H1 (cell line): Measurements from ENCODE around the gene SSBP3. TPM values are rescaled to one million over a fixed set of nuclear protein-coding genes. Genes with fewer than 3 reads are reported as not detected.
"Not testable (repeated sequence)": the region's sequence is repeated elsewhere in the genome, so short reads cannot be mapped to it uniquely, and the experiment has no call there.

Source experiments
- CTCF ChIA-PET: fragments of 300-600 bp; sonication (Branson Sonifier 250); formaldehyde crosslinking; loops from one replicate; lab custom pipeline; 2021; ENCODE audit not compliant: partially characterized antibody; lab: Charles Lee
- POLR2A ChIA-PET: fragments of 300-600 bp; sonication (Branson Sonifier 250); formaldehyde crosslinking; loops from one replicate; lab custom pipeline; 2021; ENCODE audit warnings: inconsistent platforms; ENCODE audit not compliant: partially characterized antibody; lab: Charles Lee
- DNase-seq, 2 experiments: peaks; one replicate each; pipeline versions ENCODE4 v3.0.0 to v3.0.0-alpha.2; 2010 to 2022; ENCODE audit warnings: low spot score in 2 of 2, low read depth in 1 of 2, mixed read lengths in 1 of 2
- FAIRE-seq: peaks from 2 replicates; lab custom pipeline; 2011; peaks lifted over from hg19 to GRCh38; lab: Jason Lieb, UNC
- H2AFZ ChIP-seq: 2 replicates; pipeline ENCODE4 v1.8.1; 2012; ENCODE audit warnings: low read length, inconsistent platforms
- H2AK5ac ChIP-seq: 2 replicates; pipeline ENCODE4 v1.6.1; 2013; ENCODE audit warnings: low read depth, low read length
- H2BK120ac ChIP-seq: replicated peaks from 2 replicates; pipeline ENCODE3; 2013; ENCODE audit warnings: low read depth, low read length, inconsistent platforms
- H2BK12ac ChIP-seq: 2 replicates; pipeline ENCODE4 v1.6.1; 2013; ENCODE audit warnings: low read depth, low read length
- H2BK15ac ChIP-seq: 2 replicates; pipeline ENCODE4 v1.6.1; 2013; ENCODE audit warnings: low read length
- H2BK20ac ChIP-seq: 2 replicates; pipeline ENCODE4 v1.6.1; 2013; ENCODE audit warnings: low read length
- H2BK5ac ChIP-seq: 2 replicates; pipeline ENCODE4 v1.6.1; 2013; ENCODE audit warnings: low read depth, low read length
- H3K14ac ChIP-seq: 2 replicates; pipeline ENCODE4 v1.6.1; 2013; ENCODE audit warnings: inconsistent platforms; ENCODE audit not compliant: insufficient read length
- H3K18ac ChIP-seq: 2 replicates; pipeline ENCODE4 v1.6.1; 2013; ENCODE audit warnings: low read length; ENCODE audit errors: extremely low read depth
- H3K23ac ChIP-seq: 2 replicates; pipeline ENCODE4 v1.6.1; 2013; ENCODE audit warnings: inconsistent platforms; ENCODE audit not compliant: insufficient read length
- H3K23me2 ChIP-seq: 2 replicates; pipeline ENCODE4 v1.6.1; 2013; ENCODE audit warnings: low read depth, low read length
- H3K27ac ChIP-seq: 2 replicates; pipeline ENCODE4 v1.6.1; 2011; ENCODE audit warnings: low read depth, low read length, inconsistent platforms
- H3K27me3 ChIP-seq, 4 experiments: replicated peaks in 1 of 4; 1 replicate in 1 of 4; 2 replicates in 3 of 4; pipeline versions ENCODE4 v1.6.1 to v1.8.1; 2011 to 2013; ENCODE audit warnings: low read length in 3 of 4, mild to moderate bottlenecking in 3 of 4, inconsistent platforms in 2 of 4, mixed read lengths in 2 of 4, moderate library complexity in 1 of 4; ENCODE audit not compliant: control insufficient read depth in 3 of 4, insufficient read depth in 3 of 4; ENCODE audit errors: extremely low read depth in 1 of 4
- H3K36me3 ChIP-seq, 4 experiments: 2 replicates each; pipeline versions ENCODE4 v1.6.1 to v1.8.1; 2011 to 2013; ENCODE audit warnings: mild to moderate bottlenecking in 4 of 4, low read length in 3 of 4, moderate library complexity in 2 of 4, control low read depth in 1 of 4, inconsistent platforms in 1 of 4; ENCODE audit not compliant: insufficient read depth in 4 of 4, control insufficient read depth in 2 of 4
- H3K4ac ChIP-seq: replicated peaks from 2 replicates; pipeline ENCODE3; 2013; ENCODE audit warnings: low read length, low read depth, mixed read lengths, inconsistent platforms; ENCODE audit not compliant: insufficient read length
- H3K4me1 ChIP-seq, 4 experiments: replicated peaks in 1 of 4; 1 replicate in 1 of 4; 2 replicates in 3 of 4; pipeline versions ENCODE4 v1.6.1 to v1.8.1; 2011 to 2013; ENCODE audit warnings: low read length in 3 of 4, inconsistent platforms in 2 of 4, mixed read lengths in 1 of 4; ENCODE audit not compliant: insufficient read depth in 4 of 4, control insufficient read depth in 3 of 4
- H3K4me2 ChIP-seq, 2 experiments: 2 replicates each; pipeline versions ENCODE4 v1.6.1 to v1.8.1; 2011 to 2013; ENCODE audit warnings: low read depth in 2 of 2, low read length in 2 of 2, control low read depth in 1 of 2, inconsistent platforms in 1 of 2, mild to moderate bottlenecking in 1 of 2; ENCODE audit not compliant: insufficient read depth in 1 of 2
- H3K4me3 ChIP-seq, 4 experiments: fragments of 200-600, 300-600 bp in 1 of 4; sonication (generic), shearing (Covaris generic), sonication (Bioruptor Twin) in 1 of 4; 2 replicates each; pipeline versions ENCODE4 v1.5.1 to v1.8.1; 2011 to 2016; ENCODE audit warnings: low read length in 4 of 4, low read depth in 3 of 4, control low read depth in 2 of 4, inconsistent platforms in 2 of 4, mild to moderate bottlenecking in 2 of 4, mixed read lengths in 1 of 4, moderate library complexity in 1 of 4; ENCODE audit not compliant: insufficient read depth in 2 of 4; ENCODE audit errors: extremely low read depth in 1 of 4
- H3K56ac ChIP-seq: replicated peaks from 2 replicates; pipeline ENCODE3; 2013; ENCODE audit warnings: low read depth, mild to moderate bottlenecking, mixed read lengths, low read length, inconsistent platforms; ENCODE audit not compliant: insufficient read length
- H3K79me1 ChIP-seq: 2 replicates; pipeline ENCODE4 v1.6.1; 2013; ENCODE audit warnings: low read depth, low read length, control low read depth
- H3K79me2 ChIP-seq, 2 experiments: 2 replicates each; pipeline versions ENCODE4 v1.6.1 to v1.8.1; 2012 to 2013; ENCODE audit warnings: low read length in 2 of 2, mild to moderate bottlenecking in 2 of 2, inconsistent platforms in 1 of 2; ENCODE audit not compliant: insufficient read depth in 2 of 2, control insufficient read depth in 1 of 2
- H3K9ac ChIP-seq, 4 experiments: replicated peaks in 1 of 4; 1 replicate in 1 of 4; 2 replicates in 3 of 4; pipeline versions ENCODE4 v1.6.1 to v1.8.1; 2011 to 2013; ENCODE audit warnings: low read depth in 3 of 4, low read length in 3 of 4, control low read depth in 2 of 4, mild to moderate bottlenecking in 2 of 4, moderate library complexity in 2 of 4, inconsistent platforms in 1 of 4; ENCODE audit errors: extremely low read depth in 1 of 4
- H3K9me3 ChIP-seq, 2 experiments: 2 replicates each; pipeline versions ENCODE4 v1.6.1 to v1.8.1; 2012 to 2013; ENCODE audit warnings: mild to moderate bottlenecking in 2 of 2, moderate library complexity in 2 of 2, control low read depth in 1 of 2, inconsistent platforms in 1 of 2, low read depth in 1 of 2, low read length in 1 of 2, mixed read lengths in 1 of 2; ENCODE audit not compliant: insufficient read depth in 2 of 2
- H4K20me1 ChIP-seq, 2 experiments: replicated peaks in 1 of 2; 2 replicates each; pipeline versions ENCODE3 to v1.8.1; 2011 to 2013; ENCODE audit warnings: inconsistent platforms in 2 of 2, low read length in 2 of 2, mild to moderate bottlenecking in 1 of 2; ENCODE audit not compliant: insufficient read depth in 2 of 2, control insufficient read depth in 1 of 2
- H4K5ac ChIP-seq: 2 replicates; pipeline ENCODE4 v1.6.1; 2013; ENCODE audit warnings: low read length, low read depth, mixed read lengths, inconsistent platforms; ENCODE audit not compliant: insufficient read length
- H4K8ac ChIP-seq: 2 replicates; pipeline ENCODE4 v1.8.0; 2013; ENCODE audit warnings: mild to moderate bottlenecking, moderate library complexity, low read length, inconsistent platforms; ENCODE audit not compliant: insufficient read depth; ENCODE audit errors: extremely low read depth
- H4K91ac ChIP-seq: replicated peaks from 2 replicates; pipeline ENCODE3; 2013; ENCODE audit warnings: low read length, mixed read lengths, inconsistent platforms; ENCODE audit not compliant: insufficient read length
- HDAC2 ChIP-seq, 2 experiments: fragments of 300-600 bp in 1 of 2; sonication (generic) in 1 of 2; IDR thresholded peaks; 2 replicates each; pipeline ENCODE4 v1.6.1; 2011 to 2012; ENCODE audit warnings: low read depth in 2 of 2, low read length in 2 of 2, mild to moderate bottlenecking in 2 of 2, moderate library complexity in 2 of 2, borderline replicate concordance in 1 of 2, inconsistent platforms in 1 of 2
- HDAC6 ChIP-seq: IDR thresholded peaks from one replicate; pipeline ENCODE4 v1.7.1; 2012; ENCODE audit warnings: low read depth, mild to moderate bottlenecking, inconsistent platforms, low read length, moderate library complexity
- WGBS, 2 experiments: shearing (Covaris generic) in 1 of 2; methylation state at CpG; one replicate each; pipeline versions ENCODE4 v1.1.6 to v1.1.7; 2013 to 2015; ENCODE audit warnings: low lambda C conversion rate in 2 of 2, mixed read lengths in 2 of 2, inconsistent platforms in 1 of 2, low coverage in 1 of 2, missing lambda C conversion rate in 1 of 2; ENCODE audit not compliant: insufficient replicate concordance in 2 of 2, insufficient coverage in 1 of 2, insufficient read length in 1 of 2; ENCODE audit errors: extremely low coverage in 1 of 2, missing lambda C conversion rate in 1 of 2; 5-methylcytosine and 5-hydroxymethylcytosine counted together
- polyA plus RNA-seq, 7 experiments: library from polyadenylated mRNA; depleted of rRNA in 3 of 7; stranded (reverse) in 5 of 7; unstranded in 2 of 7; fragments of >200 nt in 5 of 7; fragments of 200-250 nt in 2 of 7; gene quantifications; 1 replicate in 5 of 7; 2 replicates in 1 of 7; 4 replicates in 1 of 7; pipeline versions ENCODE4 v1.2.1 to v1.2.3, GENCODE V29; 2011 to 2013; ENCODE audit warnings: missing spikeins in 2 of 7, mixed read lengths in 2 of 7
- total RNA-seq: library from RNA; stranded (reverse); fragmentation: NEBNext Ultra II Directional; extraction: Animal tissue kit (Norgen Biotek cat#: 25700); gene quantifications from 2 replicates; pipeline ENCODE4 v1.2.1, GENCODE V29; 2021

The SSBP3 gene
- total and polyA plus RNA-seq, 2 of the 8 experiments (the other 6 are each of a cell fraction or from before 2014, with no cell fraction given), result 99.7 to 133 TPM

GRCh38 chr1:54390655-54391054 is 15.5 kb downstream of the SSBP3 start (continued):
- TF ChIP-seq HDAC2 (IDR thresholded peaks at IDR 0.05; ENCODE audit: borderline replicate concordance in 1 of 2, low read depth in 2 of 2, low read length in 2 of 2) (no peak), HDAC6 (no peak)

GRCh38 chr1:54389608-54390007 is 16.6 kb downstream of the SSBP3 start:
- H3K79me2 ChIP-seq, result peaks cover 25 to 99% of the 10 kb centered on the region in 2 experiments

More at GRCh38 chr1:54389608-54390007, 16.6 kb downstream of the SSBP3 start:
- 83% methylated on average over 2 of the region's 2 CpGs; no CpG with 5 or more reads in 1 of the 2 experiments for WGBS, 2 experiments
- not testable (repeated sequence) for H3K23ac ChIP-seq, H3K4me2 ChIP-seq, H3K27ac ChIP-seq, H3K14ac ChIP-seq, H3K23me2 ChIP-seq, H2AFZ ChIP-seq, H3K9ac ChIP-seq, H3K56ac ChIP-seq, H2BK20ac ChIP-seq, H4K5ac ChIP-seq, H3K27me3 ChIP-seq, FAIRE-seq, H3K9me3 ChIP-seq, H3K4ac ChIP-seq, H2AK5ac ChIP-seq, H3K18ac ChIP-seq, H3K4me3 ChIP-seq, H4K8ac ChIP-seq, H2BK120ac ChIP-seq, H4K91ac ChIP-seq, H3K4me1 ChIP-seq, H2BK5ac ChIP-seq, DNase-seq, H2BK12ac ChIP-seq, H2BK15ac ChIP-seq
- POLR2A ChIA-PET, result interaction anchor here (1.2 to 2.7 kb wide), 3 partner anchors 9 to 46 kb away, joined by 3 to 7 read pairs (median 3); no protein-coding TSS in a partner anchor
- peaks cover 4 to 44% (median 17%) of the 10 kb centered on the region in 4 experiments; a peak in 5 of 8 replicates for H3K36me3 ChIP-seq
- peaks cover 33 to 49% of the 10 kb centered on the region in 2 experiments for H4K20me1 ChIP-seq
- H3K79me1 ChIP-seq, result peaks cover 17% of the 10 kb centered on the region
- CTCF ChIA-PET, result interaction anchor here (1.2 to 2.9 kb wide), 2 partner anchors 79 to 208 kb away, joined by 4 to 11 read pairs; no protein-coding TSS in a partner anchor
